Stromal cell of bone marrow (primary cell): ENCODE results near the gene OSGEP.
"Not testable (repeated sequence)": the region's sequence is repeated elsewhere in the genome, so short reads cannot be mapped to it uniquely, and the experiment has no call there.

Source experiments
- DNase-seq: peaks from one replicate; pipeline ENCODE4 v3.0.0-alpha.2; 2012; ENCODE audit warnings: low read depth

Gene OSGEP

GRCh38 chr14:20469890-20470602 lies 15.4 kb upstream of the OSGEP start:
- DNase-seq, result peak; percentile 80

GRCh38 chr14:20469242-20469889 lies 14.8 kb upstream of the OSGEP start, which contains the start of gene PNP:
Gene PNP, plus strand, starts transcription at chr14:20469406. Its CDS starts 119 bp downstream, at chr14:20469525.
- peak; percentile 80 for DNase-seq

GRCh38 chr14:20468764-20469241 lies 14.2 kb upstream of the OSGEP start:
- DNase-seq, result no peak

GRCh38 chr14:20461225-20462141 lies 6.9 kb upstream of the OSGEP start, which contains the start of gene PIP4P1:
Gene PIP4P1, minus strand, starts transcription at chr14:20461434. Its CDS starts 109 bp downstream, at chr14:20461325.
- DNase-seq, result peak; percentile 100

- no peak for DNase-seq
Observed at GRCh38 chr14:20460458-20461224, 6.0 kb upstream of the OSGEP start.

GRCh38 chr14:20458031-20458789 lies 3.6 kb upstream of the OSGEP start:
- DNase-seq, result no peak

GRCh38 chr14:20456971-20457370 lies 2.4 kb upstream of the OSGEP start:
- DNase-seq, result no peak

- peak; percentile 71 for DNase-seq
Observed at GRCh38 chr14:20455355-20456300, 1.0 kb upstream of the OSGEP start.

GRCh38 chr14:20452831-20453230 lies 1.8 kb downstream of the OSGEP start:
- DNase-seq, result not testable (repeated sequence)

GRCh38 chr14:20446889-20447288 lies 7.7 kb downstream of the OSGEP start:
- DNase-seq, result no peak

GRCh38 chr14:20443650-20444049 lies 11.0 kb downstream of the OSGEP start:
- DNase-seq, result not testable (repeated sequence)

- DNase-seq, result no peak
Observed at GRCh38 chr14:20441461-20441860, 13.2 kb downstream of the OSGEP start.

- DNase-seq, result no peak
Observed at GRCh38 chr14:20440882-20441281, 13.7 kb downstream of the OSGEP start.

GRCh38 chr14:20440465-20440864 lies 14.1 kb downstream of the OSGEP start:
- no peak for DNase-seq

- DNase-seq, result no peak
Observed at GRCh38 chr14:20438664-20439063, 15.9 kb downstream of the OSGEP start.

GRCh38 chr14:20436363-20436755 lies 18.3 kb downstream of the OSGEP start:
- peak; percentile 54 for DNase-seq

GRCh38 chr14:20435582-20436362 lies 18.8 kb downstream of the OSGEP start, which contains the start of gene KLHL33:
Gene KLHL33, minus strand, starts transcription at chr14:20436166. Its CDS starts 355 bp downstream, at chr14:20435811.
- DNase-seq, result no peak
